Measurements from ENCODE around the gene ARID4A. TPM values are rescaled to one million over a fixed set of nuclear protein-coding genes. Genes with fewer than 3 reads are reported as not detected.

ARID4A gene
- total RNA-seq, 1 donor, result 12.2 TPM

DNA sequence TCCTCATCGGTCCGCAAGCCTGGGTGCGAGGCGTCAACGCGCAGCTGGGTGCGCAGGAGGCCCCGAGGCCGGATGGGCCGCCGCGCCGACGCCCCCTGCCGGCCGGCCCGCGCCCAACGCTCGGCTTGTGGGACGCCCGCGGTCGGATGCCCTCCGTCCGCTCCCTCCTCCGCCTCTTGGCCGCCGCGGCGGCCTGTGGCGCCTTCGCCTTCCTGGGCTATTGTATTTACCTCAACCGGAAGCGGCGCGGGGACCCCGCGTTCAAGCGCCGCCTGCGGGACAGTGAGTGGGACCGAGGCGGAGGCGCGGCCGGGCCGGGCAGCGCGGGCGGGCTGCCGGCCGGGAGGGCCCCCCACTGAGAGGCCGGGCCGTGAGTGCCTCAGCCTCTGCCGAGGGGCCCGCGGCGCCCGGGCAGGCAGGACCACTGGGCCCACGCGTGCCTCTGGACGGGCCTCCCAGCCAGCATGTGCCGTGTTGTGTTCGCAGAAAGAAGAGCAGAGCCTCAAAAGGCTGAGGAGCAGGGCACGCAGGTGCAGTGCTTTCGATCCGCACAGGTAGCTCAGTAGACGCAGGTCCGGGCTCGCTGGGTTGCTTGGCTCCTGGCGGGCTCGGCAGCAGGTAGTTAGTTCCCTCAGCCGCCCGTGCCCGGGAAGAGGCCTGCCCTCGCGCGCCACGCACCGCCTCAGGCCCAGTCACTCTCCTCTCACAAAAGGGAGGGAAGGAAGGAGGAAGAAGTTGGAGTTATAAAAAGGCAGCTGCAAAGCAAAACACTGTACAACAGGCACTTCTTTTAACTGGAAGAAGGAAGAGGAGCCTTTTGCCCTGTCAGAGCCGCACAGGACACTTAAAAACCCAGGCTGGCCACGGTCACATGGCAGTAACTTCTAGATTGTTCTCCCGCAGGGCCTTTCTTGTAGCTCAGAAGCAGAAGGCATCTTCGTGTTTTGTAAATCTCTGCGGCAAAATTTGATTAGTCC, 97.7 kb downstream of the ARID4A start, which contains the start of gene TOMM20L:
TOMM20L (plus strand) TSS at position 119 of the 977 bp plus-strand sequence; CDS start at position 147, 28 bp downstream.
- TF ChIP-seq, protein P1, sequence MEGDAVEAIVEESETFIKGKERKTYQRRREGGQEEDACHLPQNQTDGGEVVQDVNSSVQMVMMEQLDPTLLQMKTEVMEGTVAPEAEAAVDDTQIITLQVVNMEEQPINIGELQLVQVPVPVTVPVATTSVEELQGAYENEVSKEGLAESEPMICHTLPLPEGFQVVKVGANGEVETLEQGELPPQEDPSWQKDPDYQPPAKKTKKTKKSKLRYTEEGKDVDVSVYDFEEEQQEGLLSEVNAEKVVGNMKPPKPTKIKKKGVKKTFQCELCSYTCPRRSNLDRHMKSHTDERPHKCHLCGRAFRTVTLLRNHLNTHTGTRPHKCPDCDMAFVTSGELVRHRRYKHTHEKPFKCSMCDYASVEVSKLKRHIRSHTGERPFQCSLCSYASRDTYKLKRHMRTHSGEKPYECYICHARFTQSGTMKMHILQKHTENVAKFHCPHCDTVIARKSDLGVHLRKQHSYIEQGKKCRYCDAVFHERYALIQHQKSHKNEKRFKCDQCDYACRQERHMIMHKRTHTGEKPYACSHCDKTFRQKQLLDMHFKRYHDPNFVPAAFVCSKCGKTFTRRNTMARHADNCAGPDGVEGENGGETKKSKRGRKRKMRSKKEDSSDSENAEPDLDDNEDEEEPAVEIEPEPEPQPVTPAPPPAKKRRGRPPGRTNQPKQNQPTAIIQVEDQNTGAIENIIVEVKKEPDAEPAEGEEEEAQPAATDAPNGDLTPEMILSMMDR (IDR thresholded peaks at IDR 0.05; ENCODE audit: insufficient read depth, low read length), result peak; percentile 37
- peak within 1 kb of the TSS; percentile 60 for H3K4me3 ChIP-seq (ENCODE audit: low read depth, low read length)
- peak; percentile 48 for DNase-seq (ENCODE audit: low read depth)

DNA sequence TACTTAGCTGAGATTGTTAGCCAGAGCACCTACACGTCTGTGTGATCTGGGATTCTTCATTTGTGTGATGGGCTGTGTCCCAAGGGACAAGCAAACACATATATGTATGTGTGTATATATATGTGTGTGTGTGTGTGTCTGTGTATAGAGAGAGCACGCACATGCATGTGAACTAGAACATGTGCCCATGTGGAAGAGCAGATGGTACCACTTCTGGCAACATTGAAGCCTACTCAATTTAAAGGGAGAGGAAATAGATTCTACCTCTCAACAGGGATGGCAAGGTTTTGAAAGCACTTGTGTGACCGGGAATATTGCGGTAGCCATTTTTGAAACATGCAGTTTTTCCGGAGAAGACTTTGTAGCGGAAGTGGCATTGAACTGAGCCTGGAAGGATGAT, 98.8 kb downstream of the ARID4A start:
- no peak overlapping the region for H3K4me3 ChIP-seq (ENCODE audit: low read depth, low read length)
- TF ChIP-seq, protein P1 (IDR thresholded peaks at IDR 0.05; ENCODE audit: insufficient read depth, low read length), result no peak
- DNase-seq (ENCODE audit: low read depth), result no peak

DNA sequence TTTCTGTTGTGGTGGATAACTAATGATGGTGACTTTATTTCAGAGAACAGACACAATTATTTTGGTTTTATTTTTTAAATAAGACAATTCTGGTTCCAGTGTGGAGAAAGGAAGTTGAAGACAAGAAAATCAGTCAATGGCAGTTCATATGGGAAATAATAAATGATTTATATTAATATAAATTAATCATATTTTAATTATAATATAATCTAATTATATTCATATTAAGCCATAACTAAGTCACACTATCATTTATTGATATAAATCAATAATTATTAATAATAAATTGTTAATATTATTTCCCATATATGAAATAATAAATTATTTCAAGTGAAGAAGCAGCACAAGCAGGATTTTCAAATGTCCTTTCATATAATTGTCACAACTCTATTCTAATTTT, 100.1 kb downstream of the ARID4A start:
- DNase-seq (ENCODE audit: low read depth), result no peak
- no peak overlapping the region for H3K4me3 ChIP-seq (ENCODE audit: low read depth, low read length)
- TF ChIP-seq, protein P1 (IDR thresholded peaks at IDR 0.05; ENCODE audit: insufficient read depth, low read length), result no peak

DNA sequence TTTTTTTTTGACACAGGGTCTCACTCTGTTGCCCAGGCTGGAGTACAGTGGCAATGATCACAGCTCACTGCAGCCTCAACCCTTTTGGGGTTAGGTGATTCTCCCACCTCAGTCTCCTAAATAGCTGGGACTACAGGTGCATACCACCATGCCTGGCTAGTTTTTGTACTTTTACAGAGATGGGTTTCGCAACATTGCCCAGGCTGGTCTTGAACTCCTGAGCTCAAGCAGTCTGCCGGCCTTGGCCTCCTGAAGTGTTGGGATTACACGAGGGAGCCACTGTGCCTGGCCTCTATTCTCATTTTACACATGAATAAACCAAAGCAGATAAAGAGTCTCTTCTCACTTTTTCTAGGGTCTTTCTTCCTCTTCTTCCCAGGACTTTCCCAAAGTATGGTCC, 100.5 kb downstream of the ARID4A start:
- TF ChIP-seq, protein P1 (IDR thresholded peaks at IDR 0.05; ENCODE audit: insufficient read depth, low read length), result no peak
- DNase-seq (ENCODE audit: low read depth), result no peak
- no peak overlapping the region for H3K4me3 ChIP-seq (ENCODE audit: low read depth, low read length)

DNA sequence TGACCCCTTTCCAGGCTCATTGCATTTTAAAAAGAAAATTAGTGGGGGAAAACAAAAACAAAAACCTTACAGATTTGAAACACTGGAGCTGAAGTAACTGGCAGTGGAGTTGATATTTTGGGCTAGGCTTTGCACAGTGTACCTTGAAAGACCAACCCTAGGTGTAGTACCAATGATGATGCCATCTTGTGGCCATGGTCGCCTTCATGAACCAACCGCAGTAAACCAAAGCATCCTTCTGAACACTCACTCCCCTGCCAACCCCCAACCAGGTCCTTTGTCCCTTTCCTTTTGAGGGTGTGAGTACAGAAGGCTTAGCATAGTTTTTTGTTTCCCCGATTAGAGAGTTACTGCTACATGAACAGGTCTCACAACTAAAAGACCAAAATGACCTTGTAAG, 103.2 kb downstream of the ARID4A start:
- DNase-seq (ENCODE audit: low read depth), result no peak
- H3K4me3 ChIP-seq (ENCODE audit: low read depth, low read length), result no peak overlapping the region
- TF ChIP-seq, protein P1 (IDR thresholded peaks at IDR 0.05; ENCODE audit: insufficient read depth, low read length), result no peak

DNA sequence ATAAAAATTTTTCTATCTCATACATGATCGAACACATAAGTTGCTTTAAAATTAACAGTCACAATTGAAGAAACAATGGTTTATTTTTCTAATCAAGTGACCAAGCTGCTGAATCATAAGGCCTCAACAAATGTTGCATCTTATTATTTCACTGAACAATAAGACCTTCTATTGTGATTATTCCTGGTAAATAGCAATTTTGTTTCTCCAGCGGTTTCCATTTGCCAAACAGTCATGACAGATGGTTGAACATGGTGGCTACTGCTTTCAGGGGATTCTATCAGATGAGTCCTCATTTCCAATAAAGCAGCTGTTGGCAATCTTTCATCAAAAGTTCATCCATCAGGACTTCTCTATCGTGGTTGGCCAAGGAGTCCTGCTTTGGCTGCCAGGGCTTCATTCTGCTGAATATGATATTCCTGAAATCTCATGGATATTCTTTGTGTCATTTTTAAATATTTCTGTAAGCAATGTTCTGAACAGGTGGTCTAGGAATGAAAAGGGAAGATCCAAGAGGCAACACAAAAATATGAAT, 110.4 kb downstream of the ARID4A start:
- DNase-seq (ENCODE audit: low read depth), result no peak
- TF ChIP-seq, protein P1 (IDR thresholded peaks at IDR 0.05; ENCODE audit: insufficient read depth, low read length), result no peak
- H3K4me3 ChIP-seq (ENCODE audit: low read depth, low read length), result no peak overlapping the region

Data from fibroblast of the aortic adventitia (primary cell).